IPS-15b (cell line): ENCODE results near the gene IGSF21.

ENCODE experiments used
- H3K27me3 ChIP-seq: one replicate; pipeline ENCODE4 v1.6.1; 2013; ENCODE audit warnings: low read length; ENCODE audit not compliant: control insufficient read depth, insufficient read depth
- H3K36me3 ChIP-seq: one replicate; pipeline ENCODE4 v1.6.1; 2013; ENCODE audit warnings: low read length; ENCODE audit not compliant: control insufficient read depth, insufficient read depth
- H3K4me1 ChIP-seq: one replicate; pipeline ENCODE4 v1.6.1; 2013; ENCODE audit warnings: mild to moderate bottlenecking, low read length; ENCODE audit not compliant: control insufficient read depth, insufficient read depth
- H3K4me3 ChIP-seq: one replicate; pipeline ENCODE4 v1.5.1; 2013; ENCODE audit warnings: low read depth, low read length
- H3K9ac ChIP-seq: one replicate; pipeline ENCODE4 v1.6.1; 2013; ENCODE audit warnings: low read depth, mild to moderate bottlenecking, low read length
- H3K9me3 ChIP-seq: one replicate; pipeline ENCODE4 v1.6.1; 2013; ENCODE audit warnings: mild to moderate bottlenecking, low read length; ENCODE audit not compliant: control insufficient read depth, insufficient read depth

Gene IGSF21

DNA sequence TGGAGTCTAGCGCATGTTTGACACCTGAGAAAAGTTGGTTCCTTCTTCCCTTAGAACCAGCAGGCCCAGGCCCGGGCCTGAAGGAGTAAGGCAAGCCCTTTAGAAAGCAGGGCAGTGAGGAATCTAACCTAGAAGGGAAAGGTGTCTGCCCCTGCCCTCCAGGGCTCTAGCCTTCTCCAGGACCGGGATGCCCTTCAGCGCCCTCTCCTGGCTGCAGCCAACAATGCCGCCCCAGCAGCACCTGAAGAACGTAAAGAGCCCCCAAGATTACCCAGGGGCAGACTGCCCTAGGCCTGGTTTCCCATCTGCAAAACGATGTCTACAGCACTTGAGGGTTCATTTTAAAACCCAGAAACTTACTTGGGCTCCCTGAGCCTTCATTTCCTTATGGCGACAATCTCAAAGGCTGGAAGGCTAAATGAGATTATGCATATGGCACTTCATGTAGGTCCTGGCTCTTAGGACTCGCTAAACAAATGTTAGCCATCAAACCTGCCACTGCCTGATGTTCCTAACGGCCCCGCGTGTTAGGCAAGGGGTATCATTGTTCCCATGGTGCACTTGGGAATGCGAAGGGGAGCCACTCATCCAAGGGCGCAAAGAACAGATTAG, 266.4 kb downstream of the IGSF21 start:
- H3K27me3 ChIP-seq: peaks cover 3% of the 10 kb centered on the region
- H3K9me3 ChIP-seq: no peaks in the 10 kb centered on the region
- H3K36me3 ChIP-seq: no peaks in the 10 kb centered on the region
- H3K9ac ChIP-seq: no peak overlapping the region
- H3K4me3 ChIP-seq: no peak overlapping the region
- H3K4me1 ChIP-seq: peaks cover 2% of the 10 kb centered on the region

DNA sequence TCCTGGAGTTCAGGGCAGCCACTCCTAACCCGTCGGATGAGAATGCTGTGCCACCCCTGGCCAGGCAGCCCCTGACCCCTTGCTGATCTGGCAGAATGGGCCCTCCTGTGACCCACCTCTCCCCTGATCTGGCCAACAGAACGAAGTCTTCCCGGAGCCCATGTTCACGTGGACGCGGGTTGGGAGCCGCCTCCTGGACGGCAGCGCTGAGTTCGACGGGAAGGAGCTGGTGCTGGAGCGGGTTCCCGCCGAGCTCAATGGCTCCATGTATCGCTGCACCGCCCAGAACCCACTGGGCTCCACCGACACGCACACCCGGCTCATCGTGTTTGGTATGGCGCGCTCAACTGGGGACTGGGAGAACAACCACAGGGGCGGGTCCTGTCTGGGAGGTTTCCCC, 269.1 kb downstream of the IGSF21 start:
- peaks cover 3% of the 10 kb centered on the region for H3K27me3 ChIP-seq
- peaks cover 2% of the 10 kb centered on the region for H3K4me1 ChIP-seq
- H3K4me3 ChIP-seq: no peak overlapping the region
- no peaks in the 10 kb centered on the region for H3K9me3 ChIP-seq
- H3K9ac ChIP-seq: no peak overlapping the region
- no peaks in the 10 kb centered on the region for H3K36me3 ChIP-seq

DNA sequence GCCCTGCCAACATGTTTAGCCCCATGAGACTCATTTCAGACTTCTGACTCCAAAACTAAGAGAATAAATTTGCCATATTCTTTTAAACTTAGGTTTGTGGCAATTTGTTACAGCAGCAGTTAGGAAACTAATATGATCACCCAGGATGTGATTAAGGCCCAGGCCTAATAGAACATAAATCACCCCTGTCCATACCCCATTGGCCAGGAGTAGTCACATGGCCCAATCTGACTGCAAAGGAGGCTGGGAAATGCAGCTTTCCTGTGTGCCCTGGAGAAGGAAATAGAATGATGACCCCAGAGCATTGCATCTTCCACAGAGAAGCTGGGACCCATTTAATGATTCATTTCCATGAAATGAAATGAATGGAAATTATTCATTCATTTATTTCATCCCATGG, 272.7 kb downstream of the IGSF21 start:
- H3K4me3 ChIP-seq: no peak overlapping the region

DNA sequence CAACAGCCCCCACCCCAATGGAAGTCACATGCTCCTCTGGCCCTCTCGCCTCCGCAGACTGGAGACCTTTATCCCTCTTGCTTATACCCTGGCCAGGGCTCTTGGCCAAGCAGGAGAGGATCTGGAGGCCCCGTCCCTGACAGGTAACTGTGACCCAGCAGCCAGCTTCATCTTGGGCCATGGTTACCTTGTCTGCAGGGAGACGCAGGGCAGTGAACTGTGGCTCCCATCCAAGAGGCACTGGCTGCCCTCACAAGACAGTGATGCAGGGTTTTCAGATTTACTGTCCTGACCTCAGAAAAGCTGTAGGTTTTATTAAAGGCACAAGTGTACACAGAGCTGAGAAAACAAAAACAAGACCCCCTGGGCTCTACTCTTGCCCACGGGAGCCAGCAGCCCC, 276.5 kb downstream of the IGSF21 start:
- H3K9me3 ChIP-seq: no peaks in the 10 kb centered on the region
- H3K4me1 ChIP-seq: no peaks in the 10 kb centered on the region
- H3K4me3 ChIP-seq: no peak overlapping the region
- no peaks in the 10 kb centered on the region for H3K27me3 ChIP-seq
- no peak overlapping the region for H3K9ac ChIP-seq
- no peaks in the 10 kb centered on the region for H3K36me3 ChIP-seq

More for the DNA sequence above, 272.7 kb downstream of the IGSF21 start:
- no peaks in the 10 kb centered on the region for H3K36me3 ChIP-seq
- H3K9ac ChIP-seq: no peak overlapping the region
- H3K4me1 ChIP-seq: no peaks in the 10 kb centered on the region
- peaks cover 3% of the 10 kb centered on the region for H3K27me3 ChIP-seq
- no peaks in the 10 kb centered on the region for H3K9me3 ChIP-seq

DNA sequence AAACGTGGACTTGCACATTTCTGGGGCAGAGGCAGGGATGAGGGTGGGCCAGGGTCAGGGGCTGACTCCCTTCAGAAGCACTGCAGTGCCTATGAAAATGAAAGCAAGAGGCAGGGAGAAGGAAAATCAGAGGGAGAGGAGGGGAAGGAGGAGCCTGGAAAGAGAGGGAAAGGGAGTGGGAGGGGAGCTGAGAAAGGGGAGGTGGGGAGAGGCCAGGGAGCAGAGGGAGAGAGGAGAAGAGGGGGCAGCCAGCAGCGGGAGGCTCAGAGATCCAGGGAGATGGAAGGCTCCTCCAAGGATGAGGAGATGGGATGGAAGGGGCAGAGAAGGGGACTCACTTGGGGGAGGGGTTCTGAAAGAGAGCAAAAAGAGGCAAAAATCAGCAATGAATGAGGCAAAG, 276.9 kb downstream of the IGSF21 start:
- Histone ChIP-seq H3K9ac (no peak overlapping the region), H3K9me3 (no peaks in the 10 kb centered on the region), H3K4me3 (no peak overlapping the region), H3K36me3 (no peaks in the 10 kb centered on the region), H3K4me1 (no peaks in the 10 kb centered on the region), H3K27me3 (no peaks in the 10 kb centered on the region)

DNA sequence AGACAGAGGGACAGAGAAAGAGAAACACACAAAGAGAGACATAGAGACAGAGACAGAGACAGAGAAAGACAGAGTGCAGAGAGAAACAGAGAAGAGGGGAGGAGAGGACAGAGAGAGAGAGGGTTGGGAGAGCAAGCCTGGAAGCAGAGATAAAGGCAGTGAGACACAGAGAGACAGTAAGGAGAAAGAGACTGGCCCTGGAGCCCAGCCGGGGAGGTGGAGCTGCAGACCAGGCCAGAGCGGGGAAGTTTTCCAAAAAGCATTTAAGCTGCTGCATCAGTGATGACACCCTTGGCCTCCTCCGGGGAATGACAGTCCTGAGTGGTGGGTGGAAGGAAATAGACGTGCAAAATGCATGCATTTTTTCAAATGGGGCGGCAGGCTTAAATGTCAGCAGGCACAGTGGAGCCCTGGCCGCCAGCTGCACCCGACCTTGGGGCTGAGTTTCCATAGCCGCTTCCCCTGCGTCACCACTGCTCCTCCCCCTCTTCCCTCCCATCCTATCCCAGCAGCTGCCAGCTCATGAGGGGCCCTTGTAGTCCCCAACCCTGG, 277.7 kb downstream of the IGSF21 start:
- Histone ChIP-seq H3K27me3 (no peaks in the 10 kb centered on the region), H3K36me3 (no peaks in the 10 kb centered on the region), H3K4me1 (no peaks in the 10 kb centered on the region), H3K9ac (no peak overlapping the region), H3K4me3 (no peak overlapping the region), H3K9me3 (no peaks in the 10 kb centered on the region)

DNA sequence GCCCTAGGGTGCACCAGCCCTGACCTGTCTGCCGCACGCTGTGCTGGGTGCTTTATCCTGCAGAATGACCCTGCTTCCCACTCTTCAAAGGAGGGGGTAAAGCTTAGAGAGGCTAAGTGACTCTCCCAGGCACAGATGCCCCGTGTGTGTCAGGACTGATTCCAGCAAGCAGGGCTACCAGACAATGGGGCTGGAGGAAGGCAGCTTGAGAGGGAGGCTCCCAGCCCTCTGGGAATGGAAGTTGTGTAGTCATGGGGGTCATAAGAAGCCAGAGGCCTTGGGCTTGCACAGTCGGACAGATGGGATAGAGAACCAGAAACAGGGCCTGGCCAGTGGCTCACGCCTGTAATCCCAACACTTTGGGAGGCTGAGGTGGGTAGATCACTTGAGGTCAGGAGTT, 279.0 kb downstream of the IGSF21 start:
- H3K36me3 ChIP-seq: no peaks in the 10 kb centered on the region
- no peaks in the 10 kb centered on the region for H3K9me3 ChIP-seq
- no peak overlapping the region for H3K4me3 ChIP-seq
- H3K4me1 ChIP-seq: no peaks in the 10 kb centered on the region
- no peak overlapping the region for H3K9ac ChIP-seq
- H3K27me3 ChIP-seq: no peaks in the 10 kb centered on the region

DNA sequence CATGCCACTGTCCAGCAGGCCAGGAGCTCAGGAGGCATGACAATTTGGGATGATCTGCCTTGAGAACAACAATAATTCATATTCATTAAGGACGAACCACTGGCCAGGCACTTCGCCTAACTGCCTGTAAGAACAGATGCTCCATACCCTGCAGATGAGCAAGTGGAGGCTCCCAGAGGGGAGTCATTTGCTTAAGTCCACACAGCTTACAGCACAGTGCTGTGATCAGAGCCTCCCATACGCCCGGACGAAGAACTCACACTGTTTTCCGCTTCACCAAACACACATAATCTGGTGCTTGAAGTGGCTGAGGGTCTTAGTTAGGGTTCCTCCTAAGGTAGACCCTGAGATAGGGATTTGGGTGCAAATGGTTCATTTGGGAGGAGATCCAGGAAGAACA, 279.7 kb downstream of the IGSF21 start:
- no peak overlapping the region for H3K4me3 ChIP-seq
- no peaks in the 10 kb centered on the region for H3K9me3 ChIP-seq
- no peaks in the 10 kb centered on the region for H3K36me3 ChIP-seq
- H3K4me1 ChIP-seq: no peaks in the 10 kb centered on the region
- H3K9ac ChIP-seq: no peak overlapping the region
- H3K27me3 ChIP-seq: no peaks in the 10 kb centered on the region

DNA sequence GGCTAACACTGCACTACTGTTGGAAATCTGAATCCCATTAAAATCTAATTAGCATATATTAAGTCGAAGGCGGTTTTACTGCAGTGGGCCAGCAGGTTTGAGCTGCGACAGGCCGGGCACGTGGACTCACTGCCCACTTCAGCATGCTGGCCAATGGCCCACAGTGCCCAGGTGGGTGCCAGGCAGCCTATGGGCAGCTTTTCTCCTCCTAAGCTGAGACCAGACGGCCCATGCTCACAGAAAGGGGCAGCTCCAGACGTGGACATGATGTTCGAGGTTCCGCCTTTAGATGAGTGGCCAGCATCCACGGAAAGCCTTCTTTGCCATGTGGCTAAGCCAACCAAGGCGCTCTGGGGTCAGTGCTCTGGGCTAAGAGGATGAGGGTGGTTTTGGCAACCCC, 283.4 kb downstream of the IGSF21 start:
- Histone ChIP-seq H3K9me3 (no peaks in the 10 kb centered on the region), H3K4me3 (no peak overlapping the region), H3K9ac (no peak overlapping the region), H3K4me1 (no peaks in the 10 kb centered on the region), H3K36me3 (no peaks in the 10 kb centered on the region), H3K27me3 (no peaks in the 10 kb centered on the region)

DNA sequence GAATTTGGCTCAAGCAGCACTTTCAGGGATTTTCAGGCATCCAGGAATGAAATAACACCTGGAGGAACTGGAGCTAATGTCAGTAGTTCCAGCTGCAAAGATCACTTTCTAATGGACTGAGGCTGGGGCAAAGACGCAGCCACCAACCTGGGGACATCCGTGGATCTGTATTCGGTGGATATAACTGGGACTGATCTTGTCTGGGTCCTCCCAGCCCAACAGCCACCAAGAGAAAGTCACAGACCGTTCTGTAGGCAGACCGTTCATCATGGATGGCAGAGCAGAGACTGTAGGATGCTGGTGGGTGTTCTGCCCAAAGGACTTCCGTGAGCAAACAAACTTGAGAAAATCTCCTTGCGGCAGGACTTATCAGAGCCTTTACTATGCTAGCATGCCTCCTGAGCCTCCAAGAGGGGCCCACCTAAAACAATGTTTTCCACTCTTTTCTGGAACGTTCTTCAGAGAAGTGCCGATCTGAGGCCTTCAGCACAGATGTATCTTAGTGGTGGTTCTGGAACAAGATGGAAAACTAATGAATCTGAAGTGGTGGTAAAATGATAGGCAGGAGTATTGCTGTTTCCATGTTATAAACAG, 287.1 kb downstream of the IGSF21 start:
- no peaks in the 10 kb centered on the region for H3K27me3 ChIP-seq
- H3K9ac ChIP-seq: no peak overlapping the region
- no peak overlapping the region for H3K4me3 ChIP-seq
- H3K4me1 ChIP-seq: no peaks in the 10 kb centered on the region
- no peaks in the 10 kb centered on the region for H3K36me3 ChIP-seq
- H3K9me3 ChIP-seq: no peaks in the 10 kb centered on the region

DNA sequence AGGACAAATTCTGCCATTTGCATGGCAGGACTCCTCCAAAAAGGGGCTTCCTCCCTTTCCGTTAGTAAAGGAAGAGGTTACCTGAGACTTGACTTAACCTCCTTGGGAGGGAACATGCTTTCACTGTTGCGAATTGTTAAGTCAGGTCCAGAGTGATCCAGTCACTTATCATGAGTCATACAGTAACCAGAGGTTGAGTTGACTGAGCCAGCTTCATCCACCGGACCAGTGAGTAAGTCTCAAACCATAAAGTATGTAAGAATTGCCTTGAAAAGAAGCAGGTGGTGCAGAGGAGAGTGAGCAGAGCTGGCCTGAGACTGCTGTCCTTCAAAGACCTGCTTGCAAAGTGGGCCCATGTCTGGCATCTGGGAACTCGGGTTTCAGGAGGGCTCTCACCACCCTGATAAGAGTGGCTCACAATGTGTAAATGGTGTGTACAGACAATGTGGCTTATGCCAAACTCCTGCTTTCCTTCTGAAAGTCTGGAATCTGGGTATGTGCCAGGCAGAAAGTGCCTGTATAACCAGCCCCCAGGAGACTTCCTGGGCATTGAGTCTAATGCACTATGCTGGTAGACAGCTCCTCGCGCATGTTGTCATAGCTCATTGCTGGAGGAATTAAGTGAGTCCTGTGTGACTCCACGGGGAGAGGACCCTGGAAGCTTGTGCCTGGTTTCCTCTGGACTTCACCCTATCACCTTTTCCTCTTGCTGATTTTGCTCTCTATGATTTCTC, 288.8 kb downstream of the IGSF21 start:
- Histone ChIP-seq H3K36me3 (no peaks in the 10 kb centered on the region), H3K9ac (no peak overlapping the region), H3K4me1 (no peaks in the 10 kb centered on the region), H3K27me3 (no peaks in the 10 kb centered on the region), H3K4me3 (no peak overlapping the region), H3K9me3 (no peaks in the 10 kb centered on the region)

DNA sequence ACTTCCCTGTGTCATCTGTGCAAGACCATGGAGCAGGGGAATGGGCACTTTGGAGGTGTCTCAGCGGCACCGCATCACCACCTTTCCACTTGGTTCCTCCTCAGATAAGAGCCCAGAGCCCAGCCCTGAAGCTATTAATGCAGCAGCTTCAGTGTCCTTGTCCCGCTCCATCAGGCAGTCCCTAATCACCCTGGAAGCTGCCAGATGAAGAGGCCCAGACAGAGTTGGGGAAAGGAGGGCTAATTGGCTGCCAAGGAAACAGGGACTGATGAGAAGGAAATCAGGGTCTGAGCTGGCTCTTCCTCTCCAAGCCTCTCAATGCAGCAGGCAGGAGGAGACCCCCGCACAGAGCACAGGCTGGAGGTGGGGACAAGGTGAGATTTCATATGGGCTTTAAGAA, 290.0 kb downstream of the IGSF21 start:
- Histone ChIP-seq H3K4me1 (no peaks in the 10 kb centered on the region), H3K27me3 (no peaks in the 10 kb centered on the region), H3K9me3 (no peaks in the 10 kb centered on the region), H3K9ac (no peak overlapping the region), H3K4me3 (no peak overlapping the region), H3K36me3 (no peaks in the 10 kb centered on the region)
